Loucy (cell line): Measurements from ENCODE around the gene ATRNL1.

ENCODE experiments used
- EZH2phosphoT487 ChIP-seq: fragments of 200-600 bp; IDR thresholded peaks from 2 replicates; pipeline ENCODE4 v1.6.1; 2018; ENCODE audit warnings: antibody characterized with exemption, mild to moderate bottlenecking, moderate library complexity, borderline replicate concordance
- TF ChIP-seq, protein P1 (sequence below): fragments of 200-600 bp; sonication (generic); conservative IDR thresholded peaks from 2 replicates; pipeline ENCODE4 v1.5.1; 2014; ENCODE audit warnings: mild to moderate bottlenecking, antibody characterized with exemption, low read length

DNA sequence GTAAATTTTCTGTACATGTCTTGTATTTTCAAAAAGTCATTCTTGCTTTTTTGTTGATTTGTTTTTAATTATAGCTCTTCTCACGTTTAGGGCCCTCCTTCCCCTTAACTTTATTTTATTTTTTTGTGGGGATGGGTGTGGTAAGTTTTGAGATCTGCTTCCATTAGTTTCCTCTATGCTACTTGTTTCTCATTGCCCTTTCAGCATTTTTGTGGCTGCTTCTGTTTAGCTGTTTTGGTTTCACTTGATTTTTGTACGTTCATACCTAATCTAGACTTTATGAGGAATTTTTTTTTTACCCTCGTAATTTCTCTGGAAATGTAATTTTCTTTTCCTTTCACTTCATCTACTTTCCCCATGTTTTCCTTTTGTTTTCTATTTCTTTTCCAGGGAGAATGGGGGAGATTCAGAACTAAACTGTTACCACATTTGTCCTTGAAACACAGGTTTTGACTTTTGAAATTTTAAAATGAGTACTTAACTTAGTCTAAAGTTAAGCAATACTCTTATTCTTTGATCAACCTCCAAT is 80.8 kb downstream of the ATRNL1 start:
- TF ChIP-seq, protein P1, sequence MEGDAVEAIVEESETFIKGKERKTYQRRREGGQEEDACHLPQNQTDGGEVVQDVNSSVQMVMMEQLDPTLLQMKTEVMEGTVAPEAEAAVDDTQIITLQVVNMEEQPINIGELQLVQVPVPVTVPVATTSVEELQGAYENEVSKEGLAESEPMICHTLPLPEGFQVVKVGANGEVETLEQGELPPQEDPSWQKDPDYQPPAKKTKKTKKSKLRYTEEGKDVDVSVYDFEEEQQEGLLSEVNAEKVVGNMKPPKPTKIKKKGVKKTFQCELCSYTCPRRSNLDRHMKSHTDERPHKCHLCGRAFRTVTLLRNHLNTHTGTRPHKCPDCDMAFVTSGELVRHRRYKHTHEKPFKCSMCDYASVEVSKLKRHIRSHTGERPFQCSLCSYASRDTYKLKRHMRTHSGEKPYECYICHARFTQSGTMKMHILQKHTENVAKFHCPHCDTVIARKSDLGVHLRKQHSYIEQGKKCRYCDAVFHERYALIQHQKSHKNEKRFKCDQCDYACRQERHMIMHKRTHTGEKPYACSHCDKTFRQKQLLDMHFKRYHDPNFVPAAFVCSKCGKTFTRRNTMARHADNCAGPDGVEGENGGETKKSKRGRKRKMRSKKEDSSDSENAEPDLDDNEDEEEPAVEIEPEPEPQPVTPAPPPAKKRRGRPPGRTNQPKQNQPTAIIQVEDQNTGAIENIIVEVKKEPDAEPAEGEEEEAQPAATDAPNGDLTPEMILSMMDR, result no peak
- TF ChIP-seq EZH2phosphoT487, result no peak
